Pulmonary artery endothelial cell (primary cell): Measurements from ENCODE around the gene ARHGAP26. TPM values are rescaled to one million over a fixed set of nuclear protein-coding genes. Genes with fewer than 3 reads are reported as not detected.

Experiments
- DNase-seq: peaks from one replicate; pipeline ENCODE4 v3.0.0-alpha.2; 2011; ENCODE audit warnings: low read depth, low spot score
- total RNA-seq: library from RNA; depleted of rRNA; stranded (reverse); fragments of >200 nt; gene quantifications from 2 replicates; pipeline ENCODE4 v1.2.3, GENCODE V29; 2014

The ARHGAP26 gene
- total RNA-seq, 1 donor from 2014 or later: 6.8 TPM

DNA sequence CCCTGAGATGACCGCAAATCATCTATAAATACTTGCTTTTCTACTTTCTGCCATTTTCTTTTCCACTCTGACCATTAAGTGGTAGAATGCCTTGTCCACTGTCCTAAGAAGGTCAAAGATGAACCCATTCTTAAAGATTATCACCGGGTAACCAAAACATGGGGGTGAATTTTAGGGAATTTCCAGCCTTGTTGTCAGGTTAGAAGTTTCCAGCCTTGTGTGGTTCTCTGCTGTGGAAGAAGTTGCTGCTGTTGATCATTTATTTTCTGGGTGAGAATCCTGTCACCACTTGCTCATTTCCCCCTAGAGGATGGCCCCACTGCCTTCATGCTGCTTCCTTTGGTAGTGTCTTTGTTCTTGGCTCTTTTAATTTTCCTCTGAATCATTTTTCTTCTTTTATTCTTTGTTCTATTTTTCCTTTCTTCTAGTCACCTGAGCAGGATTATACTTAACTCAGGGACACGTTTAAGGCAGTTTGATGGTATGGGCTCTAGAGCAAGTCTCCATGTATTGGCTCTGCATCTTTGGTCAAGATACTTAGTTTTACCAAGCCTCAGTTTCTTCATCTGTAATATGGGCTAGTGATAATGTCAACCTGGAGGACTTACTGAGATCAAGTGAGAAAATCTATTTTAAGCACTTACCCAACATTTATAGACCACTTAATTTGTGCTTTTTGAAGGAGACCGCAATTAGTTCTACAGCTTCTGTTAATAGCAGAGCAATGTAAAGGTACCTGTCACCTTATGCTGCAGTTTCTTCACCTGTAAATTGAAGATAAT, 266.2 kb downstream of the ARHGAP26 start:
- no peak for DNase-seq

DNA sequence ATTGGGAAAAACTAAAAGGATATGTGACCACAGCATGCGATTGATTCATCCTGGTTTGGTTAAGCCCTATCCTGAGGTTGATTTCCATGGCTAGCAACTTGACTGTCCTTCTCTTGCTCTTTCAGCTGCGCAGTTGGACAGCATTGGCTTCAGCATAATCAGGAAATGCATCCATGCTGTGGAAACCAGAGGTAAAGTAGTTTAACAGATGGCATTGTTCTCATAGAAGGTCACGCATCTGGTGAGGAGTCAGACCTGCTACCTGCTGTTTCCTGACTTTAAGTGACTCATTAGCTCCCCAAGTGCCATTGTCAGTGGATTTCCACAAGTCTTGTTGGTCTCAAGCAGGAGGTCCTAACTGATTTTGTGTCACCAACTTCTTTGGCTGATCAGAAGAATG, 266.9 kb downstream of the ARHGAP26 start:
- DNase-seq: peak; percentile 87

DNA sequence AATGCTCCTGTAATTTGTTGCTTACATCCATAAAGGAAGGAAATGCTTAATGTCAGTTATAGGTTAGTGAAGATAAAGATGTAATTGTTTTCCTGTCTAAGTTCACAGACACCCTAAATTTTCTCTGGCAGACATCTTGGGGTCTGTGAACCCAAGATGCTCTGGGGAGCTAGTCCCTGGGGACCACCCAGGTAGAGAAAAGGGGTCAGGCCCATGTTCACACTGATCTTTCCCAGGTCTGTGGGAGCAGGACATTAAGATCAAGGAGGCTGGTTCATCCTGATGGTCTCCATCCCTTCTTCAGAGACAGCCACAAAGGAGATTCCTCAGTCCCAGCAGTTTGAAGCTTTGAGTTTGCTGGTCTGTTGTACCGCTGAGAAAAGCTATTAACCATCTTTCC, 267.5 kb downstream of the ARHGAP26 start:
- no peak for DNase-seq

DNA sequence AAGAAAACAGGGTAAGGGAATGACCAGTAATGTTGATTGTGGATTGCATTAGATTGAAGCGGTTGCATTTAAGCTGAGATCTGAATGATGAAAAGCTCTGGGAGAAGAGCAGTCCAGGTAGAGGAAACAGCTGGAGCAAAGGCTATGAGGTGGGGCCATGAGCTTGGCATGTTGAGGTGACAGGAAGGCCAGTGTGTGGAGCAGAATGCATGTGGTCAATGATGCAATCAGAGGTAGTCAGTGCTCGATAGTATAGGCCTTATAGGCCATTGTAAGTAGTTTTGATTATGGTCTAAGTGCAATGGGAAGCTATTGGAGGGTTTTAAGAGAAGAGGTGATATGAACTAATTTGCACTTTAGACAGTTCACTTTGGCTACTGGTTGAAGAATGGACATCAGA, 270.4 kb downstream of the ARHGAP26 start:
- no peak for DNase-seq

DNA sequence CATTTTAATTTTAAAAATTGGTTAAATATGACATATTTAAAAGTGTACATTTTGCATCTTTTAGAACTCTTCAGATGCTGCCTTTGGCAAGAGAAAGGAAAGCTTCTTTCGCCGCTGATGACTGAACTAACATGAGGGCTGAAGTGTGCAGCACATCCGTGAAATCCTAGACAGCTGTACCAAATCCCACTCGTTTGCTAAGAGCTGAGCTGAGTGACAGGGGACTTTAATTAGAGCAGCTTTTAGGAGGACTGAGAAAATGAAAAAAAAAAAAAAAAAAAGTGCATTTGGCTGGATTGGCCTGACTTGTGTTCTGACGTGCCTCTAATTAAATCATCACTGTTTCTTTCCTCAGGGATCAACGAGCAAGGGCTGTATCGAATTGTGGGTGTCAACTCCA, 271.3 kb downstream of the ARHGAP26 start:
- no peak for DNase-seq

DNA sequence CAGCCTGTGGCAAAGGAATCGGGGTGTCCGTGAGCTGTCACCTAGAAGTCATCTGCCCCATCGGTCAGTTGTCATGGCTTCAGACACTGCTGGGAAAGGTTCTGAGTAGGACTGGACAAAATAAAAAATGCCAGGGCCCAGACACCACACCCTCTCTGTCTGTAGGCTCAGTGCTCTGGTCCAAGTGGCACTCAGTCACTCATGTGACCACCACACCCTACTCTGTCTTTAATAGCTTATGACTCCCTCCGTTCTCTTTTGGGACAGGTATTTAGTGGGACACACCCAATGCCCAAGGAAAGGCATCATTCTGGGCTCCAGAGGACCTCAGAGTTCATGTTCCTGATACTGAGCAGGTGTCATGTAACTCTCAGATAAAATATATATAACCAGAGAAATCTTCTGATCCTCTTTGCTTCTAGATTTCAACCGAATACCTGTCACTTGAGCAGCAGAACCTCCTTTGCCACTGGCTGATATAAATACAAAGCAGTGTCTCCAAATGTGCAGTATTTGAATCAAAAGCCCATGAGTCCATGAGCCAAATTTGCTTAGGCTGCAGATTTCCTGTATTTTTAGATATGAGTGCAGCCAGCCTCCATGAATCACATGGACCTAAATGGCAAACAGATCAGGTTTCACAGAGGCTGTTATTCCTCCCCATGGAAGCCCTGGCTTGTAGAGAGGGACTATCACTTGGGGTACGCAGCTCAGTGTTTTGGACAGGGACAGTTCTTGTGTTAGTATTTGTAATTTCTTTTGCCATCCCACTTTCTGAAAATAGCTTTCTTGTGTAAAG, 272.0 kb downstream of the ARHGAP26 start:
- no peak for DNase-seq

DNA sequence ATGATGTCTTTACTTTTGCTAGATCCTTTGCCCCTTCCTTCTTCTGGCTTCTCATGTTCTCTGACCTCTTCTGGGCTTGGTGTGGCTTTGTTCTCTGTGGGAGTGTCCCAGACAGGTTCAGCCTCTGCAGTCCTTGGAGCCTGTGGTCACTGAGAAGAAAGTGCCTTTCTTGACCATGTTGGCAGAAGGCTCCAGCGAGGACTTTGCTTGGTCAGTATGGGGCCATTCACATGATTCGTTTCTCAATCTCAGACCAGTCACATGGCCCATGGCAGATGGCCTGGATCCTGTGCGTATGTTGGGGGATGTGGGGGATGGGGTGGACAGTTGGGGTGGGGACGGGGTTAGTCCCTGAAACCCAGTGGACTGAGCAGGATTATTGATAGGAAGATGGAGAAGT, 274.1 kb downstream of the ARHGAP26 start:
- no peak for DNase-seq

DNA sequence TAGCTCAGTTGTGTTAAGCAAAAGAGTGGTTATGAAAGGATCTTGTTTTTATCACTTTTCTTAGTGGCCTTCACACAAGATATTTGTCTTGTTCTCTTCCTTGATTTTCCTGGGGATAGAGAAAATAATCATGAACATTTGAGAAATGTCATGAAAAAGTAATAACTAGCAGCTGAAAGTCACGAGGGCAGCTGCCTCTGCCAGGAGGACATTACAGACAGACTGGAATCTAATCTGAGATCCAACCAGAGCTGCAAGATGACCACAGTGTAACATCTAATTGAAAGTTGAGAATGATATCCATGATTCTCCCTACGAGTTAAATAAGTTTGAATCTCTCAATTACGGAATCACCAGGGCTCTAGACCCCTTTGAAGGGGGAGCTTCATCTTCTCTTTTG, 274.9 kb downstream of the ARHGAP26 start:
- no peak for DNase-seq

DNA sequence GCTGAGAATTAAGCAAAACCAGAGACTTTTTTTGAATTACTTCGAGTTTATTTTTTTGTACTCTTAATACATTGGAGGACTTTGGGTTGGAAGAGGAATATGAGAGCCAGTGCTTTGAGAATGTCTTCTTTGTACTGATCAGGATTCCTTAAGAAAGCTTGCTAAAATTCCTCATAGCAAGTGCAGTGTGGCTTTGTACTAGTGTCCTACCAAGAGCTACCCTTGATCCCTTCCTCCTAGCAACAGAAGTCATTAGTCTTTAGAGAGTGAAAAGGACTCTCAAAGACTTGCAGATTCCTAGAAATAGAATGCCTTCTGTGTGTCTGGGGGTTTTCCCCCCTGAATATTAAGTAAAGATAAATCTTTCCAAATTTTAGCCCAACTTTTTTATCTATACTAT, 276.1 kb downstream of the ARHGAP26 start:
- no peak for DNase-seq

DNA sequence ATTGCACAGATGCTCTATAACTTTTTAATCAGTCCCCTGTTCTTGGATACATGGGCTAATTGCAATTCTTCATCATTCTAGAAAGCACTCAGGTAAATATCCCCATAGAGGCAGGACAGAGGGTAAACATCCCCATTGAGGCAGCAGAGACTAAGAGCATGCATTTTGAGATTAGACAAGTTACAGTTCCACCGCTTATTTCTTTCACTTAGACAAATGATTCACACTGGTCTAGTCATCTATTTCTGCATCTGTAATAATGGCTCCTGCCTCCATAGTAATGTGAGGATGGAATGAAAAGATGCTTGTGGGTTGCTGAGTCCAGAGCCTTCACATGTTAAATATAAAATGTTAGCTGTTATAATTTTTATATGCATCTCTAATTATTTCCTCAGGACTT, 276.9 kb downstream of the ARHGAP26 start:
- DNase-seq: no peak

DNA sequence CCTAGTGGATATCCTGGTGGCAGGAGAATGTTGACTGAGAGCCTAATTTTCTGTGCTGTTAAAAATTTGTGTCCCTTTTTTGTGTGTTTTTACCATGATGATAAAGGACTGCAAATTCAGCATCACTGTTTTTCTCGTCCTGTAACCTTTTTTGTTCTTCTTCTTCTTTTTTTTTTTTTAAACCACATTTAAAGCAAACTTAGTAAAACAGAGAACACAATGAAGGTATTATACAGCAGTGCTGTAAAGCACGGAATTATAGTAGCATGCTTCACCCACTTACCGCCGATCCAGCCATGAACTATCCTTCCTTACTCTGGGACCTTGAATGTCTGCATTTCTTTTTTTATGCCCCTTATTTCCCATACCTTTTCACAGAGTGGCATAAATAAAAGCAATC, 280.0 kb downstream of the ARHGAP26 start:
- DNase-seq: no peak

DNA sequence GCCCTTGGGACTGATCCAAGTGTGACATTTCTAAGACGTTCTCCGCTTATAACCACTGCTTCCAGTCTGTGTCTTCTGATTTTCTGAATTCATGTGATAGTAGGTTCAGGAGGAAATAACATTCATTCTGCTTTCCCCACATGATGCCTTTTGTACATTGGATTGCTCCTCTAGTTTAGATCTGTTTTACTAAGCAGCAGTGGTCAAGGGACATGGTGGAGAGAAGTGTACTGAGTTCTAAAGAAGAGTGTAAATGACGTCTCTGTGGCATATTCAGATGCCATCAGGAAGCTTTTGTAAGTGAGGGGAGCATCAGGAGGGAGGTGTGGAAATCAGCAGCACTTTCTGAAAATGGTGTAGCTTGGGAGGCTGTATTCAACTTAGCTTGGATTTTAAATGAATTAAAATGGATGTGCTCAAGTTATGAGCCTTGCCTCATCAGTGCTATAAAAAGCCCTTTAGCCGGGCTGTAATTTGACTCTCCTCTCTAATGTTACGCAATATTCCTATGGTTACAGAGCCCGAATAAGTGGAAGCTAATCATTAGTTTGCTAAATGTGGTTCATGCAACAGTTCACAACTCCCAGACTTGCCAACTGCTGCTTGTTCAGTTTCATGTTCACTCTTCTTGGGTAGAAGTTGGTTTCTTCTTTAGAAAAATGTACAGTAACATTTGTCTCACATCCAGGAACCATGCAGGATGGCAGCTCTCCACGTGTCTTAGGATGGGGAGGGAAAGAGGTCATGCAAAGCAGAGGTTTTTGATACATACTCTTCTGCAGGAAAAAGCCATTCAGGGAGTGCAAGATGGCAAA, 281.3 kb downstream of the ARHGAP26 start:
- no peak for DNase-seq

DNA sequence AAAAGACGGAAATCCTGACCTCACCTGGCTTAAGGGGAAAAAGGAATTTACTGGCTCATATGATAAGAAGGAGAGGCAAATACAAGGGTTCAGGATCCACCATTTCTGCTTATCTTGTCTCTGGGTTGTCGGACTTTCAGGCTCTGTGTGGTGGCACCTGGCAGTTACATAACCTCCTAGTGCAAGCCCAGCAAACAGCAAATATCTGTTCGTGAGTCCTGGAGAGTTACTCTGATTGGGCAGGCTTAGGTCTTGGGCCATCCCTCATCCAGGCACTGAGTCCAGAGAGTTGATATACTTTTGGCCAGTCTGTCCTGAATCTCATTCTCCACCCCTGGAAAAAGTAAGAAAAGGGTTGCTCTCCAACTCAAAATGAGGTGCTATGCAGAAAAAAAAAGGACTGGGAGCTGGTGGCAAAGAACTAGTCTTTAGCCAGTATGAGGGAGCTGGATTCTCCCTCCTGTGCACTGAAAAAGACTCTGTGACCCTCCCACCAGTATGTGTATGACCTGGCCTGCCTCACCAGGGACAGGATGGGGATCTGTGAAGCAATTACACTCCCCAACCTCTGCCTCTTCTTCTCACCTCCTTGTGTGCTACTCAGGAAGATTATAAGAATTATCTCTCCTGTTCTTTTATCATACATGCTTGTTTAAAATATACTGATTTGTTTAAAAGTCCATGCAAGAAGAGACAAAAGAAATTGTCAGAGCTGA, 282.9 kb downstream of the ARHGAP26 start:
- no peak for DNase-seq

DNA sequence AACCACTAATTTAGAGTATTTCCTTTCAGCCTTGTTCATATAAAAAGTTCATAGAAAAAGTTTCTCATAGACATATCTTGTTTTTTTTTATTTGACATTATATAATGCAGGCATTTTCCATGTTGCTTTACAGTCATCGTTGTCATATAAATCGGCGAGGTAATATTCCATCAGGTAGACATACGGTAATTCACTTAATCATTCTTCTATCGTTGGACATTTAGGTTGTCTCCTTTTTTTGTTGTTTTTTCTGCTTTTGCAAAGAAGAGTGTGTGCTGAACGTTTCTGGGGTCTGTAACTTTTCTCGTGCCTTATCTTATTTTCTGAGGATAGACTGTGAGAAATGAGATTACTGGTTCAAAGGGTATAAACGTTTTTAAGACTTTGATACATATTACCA, 283.6 kb downstream of the ARHGAP26 start:
- DNase-seq: no peak

DNA sequence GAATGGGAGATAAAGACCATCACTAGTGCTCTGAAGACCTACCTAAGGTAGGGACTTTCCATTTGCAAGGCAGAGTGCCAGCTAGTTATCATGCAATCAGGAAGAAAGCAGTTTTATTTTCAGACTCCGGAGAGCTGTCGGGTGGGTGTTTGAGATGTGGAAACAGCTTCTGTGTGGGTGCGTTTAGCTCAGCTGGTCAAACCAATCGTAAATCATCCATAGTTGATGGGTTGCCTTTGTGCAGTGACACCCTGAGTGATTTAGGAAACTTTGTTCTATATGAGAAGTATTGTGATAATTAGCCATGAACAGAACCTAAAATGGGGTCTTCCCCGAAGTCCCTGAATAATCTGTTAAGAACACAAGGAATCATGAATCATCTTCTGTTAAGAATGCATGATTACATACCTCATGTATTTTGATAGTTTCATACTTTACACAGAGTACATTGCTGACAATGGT, 284.3 kb downstream of the ARHGAP26 start:
- no peak for DNase-seq

DNA sequence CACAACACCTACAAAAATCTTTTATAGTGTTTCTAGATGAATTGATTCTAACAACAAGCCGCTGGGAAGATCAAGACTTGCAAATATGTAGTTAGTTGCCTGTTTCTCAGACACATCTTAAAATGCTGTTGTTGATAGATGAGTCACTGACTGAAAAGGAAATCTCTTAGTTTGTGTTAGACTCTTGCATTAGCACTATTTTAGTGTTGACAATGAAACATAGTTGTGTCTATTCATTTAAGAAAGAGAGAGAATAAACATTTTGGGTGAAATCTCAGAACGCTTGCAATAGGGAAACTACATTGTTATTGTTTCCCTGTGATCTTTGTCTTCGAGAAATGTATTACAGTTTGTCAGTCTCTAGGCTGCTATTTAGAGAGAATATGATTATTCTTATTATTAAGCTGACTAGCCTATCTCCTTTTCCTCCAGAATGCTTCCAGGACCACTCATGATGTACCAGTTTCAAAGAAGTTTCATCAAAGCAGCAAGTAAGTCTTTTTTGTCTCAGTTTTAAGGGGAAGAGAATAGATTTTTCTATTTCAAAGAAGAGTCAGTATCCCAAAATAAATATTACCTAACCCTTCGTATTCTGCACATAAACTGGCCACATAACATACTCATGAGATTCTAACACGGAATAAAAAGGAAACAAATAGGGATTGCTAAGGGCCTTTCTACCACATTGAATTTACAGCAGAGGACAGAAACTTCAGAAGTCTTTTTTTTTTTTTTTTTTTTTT, 285.6 kb downstream of the ARHGAP26 start:
- peak; percentile 19 for DNase-seq

DNA sequence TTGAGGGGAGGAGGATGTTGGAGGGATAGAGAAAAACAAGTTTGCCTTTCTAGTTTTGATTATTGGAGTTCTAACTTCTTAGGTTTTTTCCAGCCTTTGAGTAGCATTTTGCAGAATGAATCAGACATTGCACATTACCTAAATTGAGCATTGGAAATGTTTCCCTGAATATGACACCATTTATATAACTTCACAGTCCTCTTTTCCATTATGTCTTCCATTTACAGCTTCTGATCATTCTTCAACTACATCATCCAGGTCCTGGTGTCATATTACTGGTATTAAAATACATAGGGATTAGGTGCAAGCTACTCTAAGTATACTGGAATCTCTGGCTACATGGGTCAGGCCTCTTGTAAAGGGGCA, 286.1 kb downstream of the ARHGAP26 start:
- no peak for DNase-seq

DNA sequence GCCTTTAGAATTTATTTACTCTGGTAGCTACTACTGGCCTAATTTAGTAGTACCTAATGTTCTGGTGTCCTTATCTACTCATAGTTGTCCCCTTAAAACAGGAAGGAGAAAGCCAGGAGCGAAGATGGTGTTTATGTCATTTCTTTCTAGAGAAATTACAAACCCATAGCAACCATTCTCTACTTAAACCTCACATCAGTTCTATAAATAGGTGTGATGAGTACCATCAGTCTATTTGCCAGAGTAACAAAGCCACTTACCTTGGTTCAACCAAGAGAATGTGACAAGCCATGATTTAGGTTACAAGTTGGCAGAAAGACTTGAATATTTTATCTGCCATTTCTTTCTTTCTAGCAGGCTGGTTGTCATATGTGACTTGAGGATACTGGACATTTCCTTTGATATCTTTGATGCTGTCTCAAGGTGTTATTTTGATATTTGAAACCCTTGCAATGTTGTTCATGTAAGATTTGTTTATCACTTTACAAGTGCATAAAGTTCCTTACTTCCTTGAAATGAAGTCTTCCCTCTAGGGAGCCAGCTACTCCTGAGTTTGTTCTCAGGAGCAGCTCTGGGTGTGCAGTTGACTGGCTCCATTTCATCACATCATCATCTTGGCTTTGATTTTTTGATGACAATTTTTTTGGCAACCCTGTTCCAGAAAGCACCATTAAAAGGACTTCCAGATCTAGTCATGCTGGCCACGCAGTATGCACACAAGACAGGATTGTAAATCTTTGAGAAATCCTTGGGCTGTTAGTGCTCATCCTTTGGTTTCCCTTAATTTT, 286.8 kb downstream of the ARHGAP26 start:
- DNase-seq: no peak

DNA sequence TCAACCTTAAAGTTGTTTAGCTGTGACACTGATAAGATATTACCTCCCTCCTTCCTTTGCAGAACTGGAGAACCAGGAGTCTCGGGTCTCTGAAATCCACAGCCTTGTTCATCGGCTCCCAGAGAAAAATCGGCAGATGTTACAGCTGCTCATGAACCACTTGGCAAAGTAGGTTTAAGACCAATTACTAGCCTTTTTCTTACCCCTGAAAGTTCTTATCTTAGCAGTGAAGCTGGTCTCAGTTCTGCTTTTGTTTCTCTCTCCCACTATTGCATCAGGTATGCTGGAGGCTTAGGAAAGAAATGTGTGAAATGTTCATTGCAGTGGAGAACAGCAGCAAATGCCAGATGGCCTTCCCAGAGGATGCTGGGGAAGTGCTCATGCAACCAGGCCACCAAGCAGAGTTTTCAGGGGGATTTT, 287.4 kb downstream of the ARHGAP26 start:
- DNase-seq: no peak

DNA sequence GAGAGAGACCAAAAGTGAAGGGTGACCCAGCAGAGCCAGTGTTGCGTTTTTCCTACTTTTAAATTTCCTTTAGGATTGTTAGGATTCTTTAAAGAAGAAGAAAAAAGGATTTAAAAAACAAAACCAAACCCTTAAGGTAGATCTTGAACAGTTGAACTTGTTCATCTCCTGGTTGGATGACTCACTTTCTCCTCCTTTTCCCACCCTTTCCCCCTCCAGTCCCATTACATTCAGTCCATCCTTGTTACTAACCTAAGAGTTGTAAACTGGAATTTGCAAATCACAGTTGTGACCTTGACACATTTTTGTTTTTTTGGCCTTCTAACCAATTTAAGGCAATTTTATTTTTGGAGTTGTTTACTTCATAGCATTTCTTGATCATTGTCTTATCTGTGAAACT, 289.2 kb downstream of the ARHGAP26 start:
- DNase-seq: no peak
